ENCODE data around the gene NCOR1.

DNA sequence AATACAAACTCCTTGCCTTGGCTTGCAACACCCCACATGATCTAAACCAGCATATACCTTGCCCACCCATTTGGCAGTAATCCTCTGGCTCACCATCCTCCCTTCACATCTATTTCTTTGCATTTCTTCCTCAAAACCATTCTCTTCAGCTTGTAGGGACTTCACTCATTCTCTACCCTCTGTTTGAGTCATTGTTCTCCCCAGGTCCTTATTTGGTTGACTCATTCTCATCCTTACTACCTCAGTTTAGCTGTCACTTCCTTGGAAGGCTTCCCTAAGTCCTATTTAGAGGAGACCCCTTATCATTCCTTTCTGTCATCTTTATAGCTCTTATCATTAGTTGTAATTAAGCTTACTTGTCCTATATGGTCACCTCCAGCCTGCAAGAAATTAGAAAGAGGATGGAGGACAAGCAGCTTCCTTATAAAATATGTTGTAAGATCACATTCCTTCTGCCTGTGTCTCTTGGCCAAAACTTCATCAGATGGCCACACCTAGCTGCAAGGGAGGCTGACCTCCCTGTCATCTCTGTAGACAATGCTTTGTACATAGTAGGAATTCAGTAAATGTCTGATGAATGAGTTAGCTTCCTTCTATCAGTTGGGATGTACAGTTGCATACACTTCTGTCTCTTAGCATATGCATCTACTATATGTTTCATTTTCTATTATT, 214.0 kb downstream of the NCOR1 start:
- TF ChIP-seq, protein P1, sequence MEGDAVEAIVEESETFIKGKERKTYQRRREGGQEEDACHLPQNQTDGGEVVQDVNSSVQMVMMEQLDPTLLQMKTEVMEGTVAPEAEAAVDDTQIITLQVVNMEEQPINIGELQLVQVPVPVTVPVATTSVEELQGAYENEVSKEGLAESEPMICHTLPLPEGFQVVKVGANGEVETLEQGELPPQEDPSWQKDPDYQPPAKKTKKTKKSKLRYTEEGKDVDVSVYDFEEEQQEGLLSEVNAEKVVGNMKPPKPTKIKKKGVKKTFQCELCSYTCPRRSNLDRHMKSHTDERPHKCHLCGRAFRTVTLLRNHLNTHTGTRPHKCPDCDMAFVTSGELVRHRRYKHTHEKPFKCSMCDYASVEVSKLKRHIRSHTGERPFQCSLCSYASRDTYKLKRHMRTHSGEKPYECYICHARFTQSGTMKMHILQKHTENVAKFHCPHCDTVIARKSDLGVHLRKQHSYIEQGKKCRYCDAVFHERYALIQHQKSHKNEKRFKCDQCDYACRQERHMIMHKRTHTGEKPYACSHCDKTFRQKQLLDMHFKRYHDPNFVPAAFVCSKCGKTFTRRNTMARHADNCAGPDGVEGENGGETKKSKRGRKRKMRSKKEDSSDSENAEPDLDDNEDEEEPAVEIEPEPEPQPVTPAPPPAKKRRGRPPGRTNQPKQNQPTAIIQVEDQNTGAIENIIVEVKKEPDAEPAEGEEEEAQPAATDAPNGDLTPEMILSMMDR (IDR thresholded peaks at IDR 0.05) = no peak
- TF ChIP-seq POLR2AphosphoS5 (IDR thresholded peaks at IDR 0.05; ENCODE audit: low read depth, low read length) = no peak
